GM12872 (cell line): ENCODE results near the gene PRPF8.

ENCODE experiments used
- TF ChIP-seq, protein P1 (sequence below): IDR thresholded peaks from 3 replicates; pipeline ENCODE4 v1.5.1; 2011; ENCODE audit warnings: low read depth, mild to moderate bottlenecking, low read length, moderate library complexity; ENCODE audit not compliant: insufficient read depth

PRPF8 gene

DNA sequence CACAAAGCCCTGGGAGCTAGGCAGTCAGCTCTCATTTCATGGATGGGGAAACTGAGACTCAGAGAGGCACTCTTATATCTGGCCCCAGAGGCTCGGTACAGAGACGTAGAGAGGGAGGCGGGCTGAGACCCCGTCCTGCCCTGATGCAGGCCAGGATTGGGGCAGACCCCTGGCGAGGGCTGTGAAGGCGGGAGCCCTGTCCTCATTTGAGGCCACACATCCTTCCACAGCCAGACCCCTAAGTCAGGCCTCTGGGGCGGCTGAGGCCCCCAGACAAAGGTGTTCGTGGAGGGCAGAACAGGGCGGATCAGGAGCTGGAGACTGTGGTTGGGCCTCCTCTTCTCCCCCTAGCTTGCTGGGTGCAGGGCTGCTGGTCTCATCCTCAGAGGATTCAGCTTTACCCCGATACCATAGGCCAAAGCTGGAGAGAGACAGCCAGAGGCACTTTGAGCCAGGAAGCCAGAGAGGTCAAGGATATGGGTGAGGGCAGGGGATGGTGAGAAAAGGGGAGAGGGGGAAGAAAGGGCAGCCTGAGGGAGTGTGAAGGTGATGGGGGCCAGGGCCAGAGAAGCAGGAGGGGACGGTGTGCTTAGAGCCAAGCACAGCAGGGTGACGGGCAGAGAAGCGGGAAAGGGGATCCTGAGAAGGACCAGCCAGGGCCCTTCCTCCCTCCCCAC, 38.3 kb downstream of the PRPF8 start:
- TF ChIP-seq, protein P1, sequence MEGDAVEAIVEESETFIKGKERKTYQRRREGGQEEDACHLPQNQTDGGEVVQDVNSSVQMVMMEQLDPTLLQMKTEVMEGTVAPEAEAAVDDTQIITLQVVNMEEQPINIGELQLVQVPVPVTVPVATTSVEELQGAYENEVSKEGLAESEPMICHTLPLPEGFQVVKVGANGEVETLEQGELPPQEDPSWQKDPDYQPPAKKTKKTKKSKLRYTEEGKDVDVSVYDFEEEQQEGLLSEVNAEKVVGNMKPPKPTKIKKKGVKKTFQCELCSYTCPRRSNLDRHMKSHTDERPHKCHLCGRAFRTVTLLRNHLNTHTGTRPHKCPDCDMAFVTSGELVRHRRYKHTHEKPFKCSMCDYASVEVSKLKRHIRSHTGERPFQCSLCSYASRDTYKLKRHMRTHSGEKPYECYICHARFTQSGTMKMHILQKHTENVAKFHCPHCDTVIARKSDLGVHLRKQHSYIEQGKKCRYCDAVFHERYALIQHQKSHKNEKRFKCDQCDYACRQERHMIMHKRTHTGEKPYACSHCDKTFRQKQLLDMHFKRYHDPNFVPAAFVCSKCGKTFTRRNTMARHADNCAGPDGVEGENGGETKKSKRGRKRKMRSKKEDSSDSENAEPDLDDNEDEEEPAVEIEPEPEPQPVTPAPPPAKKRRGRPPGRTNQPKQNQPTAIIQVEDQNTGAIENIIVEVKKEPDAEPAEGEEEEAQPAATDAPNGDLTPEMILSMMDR = no peak

DNA sequence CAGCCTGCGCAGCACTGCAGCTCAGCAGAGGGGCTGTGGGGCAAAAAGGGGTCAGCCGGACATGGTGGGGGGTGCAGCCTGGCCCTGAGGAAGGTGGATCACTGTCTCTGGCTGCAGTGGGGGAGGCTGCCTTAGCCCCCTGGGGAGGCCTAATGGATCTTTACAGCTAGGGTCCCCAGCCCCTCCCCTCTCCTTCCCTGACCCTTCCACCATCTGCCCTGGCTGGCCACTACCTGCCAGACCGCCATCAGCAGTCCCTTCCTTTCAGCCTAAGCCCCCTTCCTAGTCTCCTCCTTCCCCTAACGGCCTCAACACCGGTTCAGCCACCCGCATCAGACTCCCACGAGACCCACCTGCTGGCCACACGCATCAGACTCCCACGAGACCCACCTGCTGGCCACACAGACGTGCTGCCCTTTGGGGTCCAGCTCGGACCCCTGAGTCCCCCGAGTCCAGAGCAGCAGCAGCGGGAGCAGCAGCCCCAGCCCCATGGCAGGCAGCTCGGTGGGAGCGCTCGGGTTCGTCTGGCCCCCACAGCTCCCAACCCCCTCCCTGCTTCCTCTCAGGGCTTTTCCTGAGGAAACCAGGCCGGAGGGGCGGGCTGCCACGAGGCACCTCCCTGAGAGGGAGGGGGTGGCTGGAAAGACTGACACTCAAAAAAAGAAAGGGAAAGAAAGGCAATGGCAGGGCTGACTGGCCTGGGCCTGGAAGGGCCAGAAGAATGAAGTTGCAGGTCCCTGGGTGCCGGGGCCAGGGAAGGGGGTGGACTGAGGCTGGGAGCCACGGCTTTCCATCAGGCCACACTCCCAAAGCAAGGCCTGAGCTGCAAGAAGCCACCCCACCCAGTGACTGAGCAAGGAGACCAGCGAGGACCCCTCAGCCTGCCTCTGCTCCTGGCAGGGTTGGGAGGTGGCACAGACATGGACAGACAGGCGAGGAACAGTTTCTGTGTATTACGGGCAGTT, 39.2 kb downstream of the PRPF8 start, which contains the start of gene SCARF1:
Gene SCARF1 (minus strand): TSS at position 526 of the 965 bp plus-strand sequence. CDS start 35 bp downstream, at position 491.
- TF ChIP-seq, protein P1 = no peak

DNA sequence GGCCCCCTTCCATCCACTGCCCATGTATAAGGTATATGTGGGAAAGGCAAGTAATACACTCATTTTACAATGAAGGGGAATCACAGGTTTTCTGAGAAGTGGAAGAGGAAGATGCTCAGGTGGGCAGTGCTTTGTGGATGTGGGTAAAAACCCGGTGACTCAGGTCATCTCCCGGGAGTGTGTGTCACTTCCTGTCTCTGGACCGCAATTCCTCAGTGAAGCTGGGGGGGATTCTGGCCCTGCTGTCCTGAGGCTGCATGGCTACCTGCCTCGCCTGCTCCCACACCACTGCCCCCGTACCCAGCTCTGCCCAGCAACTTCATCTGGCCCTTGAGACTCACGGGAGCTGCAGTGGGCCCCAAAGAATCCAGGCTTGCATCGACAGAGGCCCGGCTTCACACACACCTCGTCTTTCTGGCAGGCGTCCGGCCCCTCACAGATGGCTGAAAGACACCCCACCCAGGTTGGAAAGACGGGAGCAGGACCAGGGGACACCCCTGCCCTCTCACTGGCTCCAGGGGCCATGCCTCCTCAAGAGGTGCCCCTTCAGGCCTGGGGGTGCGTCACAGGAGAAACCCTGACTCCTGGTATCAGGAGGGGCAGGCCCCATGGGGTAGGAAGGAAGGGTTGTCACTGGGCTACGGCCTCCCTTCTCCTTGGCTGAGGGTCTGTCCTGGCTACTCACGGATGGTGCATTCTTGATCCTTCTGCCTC, 40.0 kb downstream of the PRPF8 start:
- TF ChIP-seq, protein P1 = no peak

DNA sequence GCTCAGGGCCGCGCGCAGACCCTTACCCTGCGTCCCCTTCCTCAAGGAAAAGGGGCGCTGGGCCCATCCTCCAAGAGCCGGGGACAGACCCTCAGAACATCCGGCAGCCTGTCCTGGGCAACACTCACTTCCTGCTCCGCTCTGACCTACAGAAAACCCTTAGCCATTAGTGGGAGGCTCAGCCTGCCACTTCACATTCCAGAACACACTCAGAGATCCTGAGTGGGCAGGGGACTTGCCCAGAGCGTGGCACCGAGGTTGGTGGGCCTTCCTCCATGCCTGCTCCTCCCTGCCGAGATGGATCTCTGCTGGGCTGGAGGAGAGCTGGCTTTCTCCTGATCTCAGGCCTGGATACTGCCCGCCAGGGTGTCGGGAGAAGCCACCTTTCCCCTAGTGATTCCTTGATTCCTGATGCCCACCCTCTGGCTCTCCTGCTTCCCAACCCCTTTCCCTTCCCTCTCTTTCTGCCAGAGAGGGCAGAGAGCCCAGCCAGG, 40.6 kb downstream of the PRPF8 start:
- TF ChIP-seq, protein P1 = no peak

DNA sequence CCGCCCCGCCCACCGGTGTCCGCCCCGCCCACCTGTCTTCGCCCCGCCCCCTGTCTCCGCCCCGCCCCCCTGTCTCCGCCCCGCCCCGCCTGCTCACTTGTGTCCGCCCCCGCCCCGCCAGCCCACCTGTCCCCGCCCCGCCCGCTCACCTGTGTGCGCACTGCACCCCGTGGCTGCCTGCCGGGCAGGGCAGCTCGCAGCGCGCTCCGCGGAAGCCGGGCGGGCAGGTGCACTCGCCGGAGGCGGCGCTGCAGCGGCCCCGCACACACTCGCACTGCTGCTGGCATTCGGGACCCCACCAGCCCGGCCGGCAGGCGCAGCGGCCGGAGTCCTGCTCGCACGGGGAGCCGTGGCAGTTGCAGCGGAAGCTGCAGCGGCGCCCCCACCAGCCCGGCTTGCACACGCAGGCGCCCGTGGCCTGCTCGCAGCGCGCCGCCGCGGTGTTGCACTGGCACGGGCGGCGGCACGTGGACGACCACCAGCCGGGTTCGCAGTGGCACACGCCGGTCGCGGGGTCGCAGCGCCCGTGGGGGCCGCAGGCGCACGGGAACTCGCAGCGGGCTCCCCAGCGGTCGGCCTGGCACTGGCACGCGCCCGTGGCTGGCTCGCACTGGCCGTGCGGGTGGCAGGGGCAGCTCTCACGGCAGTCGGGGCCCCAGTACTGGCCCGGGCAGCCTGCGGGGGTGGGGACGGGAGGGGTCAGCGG, 41.2 kb downstream of the PRPF8 start:
- TF ChIP-seq, protein P1 = peak; percentile 38; the same call in 2 of the 3 replicates

DNA sequence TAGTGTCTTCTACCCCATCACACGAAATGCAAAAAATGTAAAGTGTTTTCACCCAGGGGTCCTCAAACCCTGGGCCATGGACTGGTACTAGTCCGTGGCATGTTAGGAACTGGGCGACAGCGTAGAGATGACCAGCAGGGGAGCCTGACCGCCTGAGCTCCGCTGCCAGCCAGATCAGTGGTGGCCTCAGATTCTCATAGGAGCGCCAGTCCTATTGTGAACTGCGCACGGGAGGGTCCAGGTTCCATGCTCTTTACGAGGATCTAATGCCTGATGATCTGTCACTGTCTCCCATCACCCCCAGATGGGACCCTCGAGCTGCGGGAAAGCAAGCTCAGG, 43.6 kb downstream of the PRPF8 start:
- TF ChIP-seq, protein P1 = no peak
